IPS-NIHi11 (cell line): ENCODE data around the gene SLC37A2.

Experiments
- DNase-seq: peaks from one replicate; pipeline ENCODE4 v3.0.0; 2012; ENCODE audit warnings: mixed read lengths, low spot score

The SLC37A2 gene

GRCh38 chr11:125111001-125111342 is 47.9 kb downstream of the SLC37A2 start:
- DNase-seq: peak; percentile 18

DNA sequence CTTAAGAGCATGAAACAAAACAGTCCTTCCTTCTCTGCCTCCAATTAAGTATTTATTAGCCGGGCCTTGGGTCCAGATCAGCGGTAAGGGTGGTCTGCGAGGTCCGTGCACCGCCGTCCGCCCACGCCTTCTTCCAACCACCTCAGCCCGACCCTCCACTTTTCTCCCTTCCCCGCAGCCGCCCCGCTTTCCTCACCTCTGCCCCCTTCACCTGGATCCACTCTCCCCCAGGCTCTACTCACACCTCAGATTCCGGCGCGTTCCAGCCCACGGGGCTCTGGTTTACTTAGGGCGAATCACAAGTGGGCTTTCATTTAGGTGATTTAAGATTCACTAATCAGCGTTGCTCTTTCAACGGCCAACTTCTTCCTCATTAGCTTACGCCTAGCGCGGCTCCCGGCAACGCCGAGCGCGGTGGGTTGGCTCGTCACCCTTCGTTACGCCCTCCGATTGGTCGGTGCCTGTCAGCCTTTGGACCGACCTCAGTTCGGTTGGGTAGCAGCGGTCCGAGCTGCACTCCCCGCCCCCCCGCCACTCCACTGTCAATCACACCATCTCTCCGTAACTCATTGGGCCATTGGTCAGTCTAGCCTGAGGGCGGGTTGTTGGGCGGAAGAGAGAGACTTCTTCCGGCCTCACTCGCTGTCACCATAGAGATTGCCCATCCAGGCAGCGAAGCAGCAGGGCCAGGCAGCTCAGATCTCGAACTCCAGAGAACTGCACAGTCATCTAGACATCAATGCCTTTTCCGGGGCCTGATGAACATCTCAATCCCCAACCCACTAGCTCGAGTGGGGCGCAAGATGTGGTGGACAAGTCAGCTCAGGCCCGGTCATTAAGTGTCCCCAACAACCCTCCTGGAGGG is 48.5 kb downstream of the SLC37A2 start, which contains the start of gene TMEM218:
TMEM218 (minus strand) TSS at position 284 of the 865 bp plus-strand sequence. CDS start 9,385 bp downstream, outside the sequence.
- peak; percentile 100 for DNase-seq

GRCh38 chr11:125112208-125112604 is 49.1 kb downstream of the SLC37A2 start:
- no peak for DNase-seq

- DNase-seq: no peak
These were observed 51.4 kb downstream of the SLC37A2 start for GRCh38 chr11:125114518-125114917.

DNA sequence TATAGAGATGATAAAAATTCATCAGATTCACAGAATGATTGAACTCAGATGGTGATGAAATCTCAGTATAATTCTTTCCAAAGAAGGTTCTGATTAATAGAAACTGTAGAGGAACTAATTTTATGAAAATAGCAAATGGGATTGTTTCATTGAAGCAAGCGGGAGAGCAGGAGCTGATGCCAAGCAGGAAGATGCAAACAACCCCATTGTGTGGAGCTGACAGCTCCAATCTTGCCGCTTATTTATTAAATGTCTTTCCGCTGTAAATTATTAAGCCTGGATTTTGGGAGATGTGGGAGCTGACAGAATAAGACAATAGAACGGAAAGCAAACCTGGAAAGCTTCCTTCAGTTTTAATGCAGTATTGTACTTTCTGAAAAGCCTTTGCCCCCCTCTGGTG is 54.3 kb downstream of the SLC37A2 start:
- no peak for DNase-seq

DNA sequence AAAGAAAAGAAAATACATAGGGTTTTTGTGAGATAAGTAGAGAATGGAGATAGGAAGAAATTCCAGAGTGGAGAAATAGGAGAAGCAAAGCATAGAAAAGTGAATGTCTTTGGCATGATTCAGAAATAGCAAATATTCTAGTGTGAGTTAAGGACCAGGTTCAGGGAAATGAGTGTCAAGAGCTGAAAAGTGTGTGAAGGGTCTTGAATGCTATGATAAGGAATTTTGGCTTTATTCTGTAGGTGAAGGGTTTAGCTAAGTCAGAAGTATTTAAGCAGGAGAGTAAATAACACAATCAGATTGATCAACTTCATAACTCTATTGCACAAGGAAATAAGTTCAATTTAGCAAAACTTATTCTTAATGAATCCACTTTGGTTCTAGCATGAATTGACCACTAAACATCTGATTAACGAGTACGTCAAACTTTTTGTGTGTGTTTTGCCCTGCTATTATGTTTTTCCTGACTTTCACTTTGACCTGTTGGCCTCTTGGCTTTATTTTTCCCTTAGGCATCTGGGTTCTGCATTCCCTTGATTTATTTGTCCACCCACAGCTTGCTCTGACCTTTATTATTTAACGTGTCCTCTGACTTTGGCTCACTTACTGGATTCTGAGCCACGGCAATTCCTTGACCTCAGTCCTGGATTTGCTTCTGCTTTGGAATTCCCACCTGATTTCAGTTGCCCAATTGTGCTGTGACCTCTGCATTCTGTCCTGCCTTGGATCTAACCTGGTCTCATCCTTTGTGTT is 60.3 kb downstream of the SLC37A2 start:
- no peak for DNase-seq

GRCh38 chr11:125123947-125124617 is 61.0 kb downstream of the SLC37A2 start:
- DNase-seq: peak; percentile 71

DNA sequence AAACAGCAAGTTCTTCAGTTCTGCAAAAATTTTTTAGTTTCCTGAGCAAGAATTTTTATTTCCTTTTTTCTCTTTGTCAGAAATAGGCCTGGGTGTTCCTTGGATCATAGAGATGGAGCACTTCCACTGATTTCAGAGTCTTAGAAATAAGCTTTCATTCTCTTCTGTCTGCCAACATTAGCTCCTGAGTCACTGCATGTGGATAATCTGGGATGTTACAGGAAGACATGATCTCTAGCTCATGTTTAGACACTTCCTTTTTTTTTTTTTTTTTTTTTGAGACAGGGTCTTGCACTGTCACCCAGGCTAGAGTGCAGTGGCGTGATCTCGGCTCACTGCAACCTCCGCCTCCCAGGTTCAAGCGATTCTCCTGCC is 61.5 kb downstream of the SLC37A2 start:
- DNase-seq: no peak

DNA sequence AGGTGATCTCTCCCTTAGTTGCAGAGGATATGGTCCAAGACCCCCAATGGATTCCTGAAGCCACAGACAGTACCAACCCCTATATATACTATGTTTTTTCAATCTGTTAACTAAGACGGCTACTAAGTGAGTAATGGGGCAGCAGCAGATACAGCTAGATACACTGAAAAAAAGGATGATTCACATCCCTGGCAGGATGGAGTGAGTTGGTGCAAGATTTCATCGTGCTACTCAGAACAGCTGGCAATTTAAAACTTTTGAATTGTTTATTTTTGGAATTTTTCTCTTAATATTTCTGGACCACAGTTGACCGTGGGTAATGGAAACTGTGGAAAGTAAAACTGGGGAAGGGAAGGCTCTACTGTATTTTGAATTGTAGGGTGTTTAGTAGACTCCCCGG is 65.3 kb downstream of the SLC37A2 start:
- no peak for DNase-seq

- no peak for DNase-seq
These were observed 66.3 kb downstream of the SLC37A2 start for GRCh38 chr11:125129316-125129993.

DNA sequence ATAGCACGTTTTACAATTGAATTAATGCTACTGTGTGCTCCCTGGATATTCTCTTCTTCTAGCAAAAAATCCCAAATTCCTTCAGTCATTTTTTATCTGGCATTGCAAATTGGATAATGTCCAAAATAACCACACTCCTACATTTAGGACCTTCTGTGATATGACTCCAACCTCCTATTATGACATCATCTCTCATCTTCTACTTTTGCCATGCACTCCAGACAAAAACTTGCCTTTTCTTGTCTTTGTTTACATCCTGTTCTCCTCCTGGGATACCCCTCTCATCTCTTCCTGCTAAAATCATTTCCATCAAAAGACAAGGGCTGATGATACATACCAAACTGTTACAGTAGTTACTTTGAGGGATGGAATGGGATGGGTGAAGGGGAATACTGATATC is 69.0 kb downstream of the SLC37A2 start:
- no peak for DNase-seq

DNA sequence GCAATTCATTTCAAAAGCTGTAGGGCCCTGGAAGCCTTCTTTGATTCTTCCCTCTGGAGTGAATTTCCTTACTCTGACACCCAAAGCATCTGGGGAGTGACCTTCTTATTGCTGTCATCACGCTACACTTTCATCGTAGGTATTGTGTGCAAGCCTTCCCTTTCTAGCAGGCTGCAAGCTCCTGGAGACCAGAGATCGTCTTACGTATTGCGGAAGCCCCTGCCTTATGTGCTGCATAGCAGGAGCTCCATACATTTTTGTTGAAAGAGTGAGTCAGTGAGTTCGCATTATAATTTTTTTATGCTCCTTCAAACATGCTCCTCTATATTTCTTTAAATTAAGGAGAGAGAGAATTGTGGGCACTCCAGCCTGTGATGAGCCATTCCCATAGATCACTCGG is 69.5 kb downstream of the SLC37A2 start:
- DNase-seq: no peak

GRCh38 chr11:125136001-125136400 is 72.9 kb downstream of the SLC37A2 start:
- DNase-seq: no peak

DNA sequence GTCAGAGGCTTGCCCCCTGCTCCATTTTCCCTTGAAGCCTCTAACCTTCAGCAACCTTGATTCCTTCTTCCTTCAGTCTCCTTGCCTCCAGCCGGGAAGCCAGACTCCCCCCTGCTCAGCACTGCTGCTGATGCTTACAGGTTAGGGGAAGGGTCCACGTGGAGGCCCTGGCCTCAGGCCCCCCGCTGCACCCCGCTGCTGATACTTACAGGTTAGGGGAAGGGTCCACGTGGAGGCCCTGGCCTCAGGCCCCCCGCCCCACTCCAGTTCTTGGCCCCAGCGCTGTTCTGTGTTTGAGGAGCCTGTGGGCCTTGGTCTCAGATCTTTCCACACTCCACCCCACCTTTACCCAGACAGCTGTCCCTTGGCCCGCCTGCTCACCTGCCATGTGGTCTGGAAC is 75.9 kb downstream of the SLC37A2 start:
- no peak for DNase-seq

DNA sequence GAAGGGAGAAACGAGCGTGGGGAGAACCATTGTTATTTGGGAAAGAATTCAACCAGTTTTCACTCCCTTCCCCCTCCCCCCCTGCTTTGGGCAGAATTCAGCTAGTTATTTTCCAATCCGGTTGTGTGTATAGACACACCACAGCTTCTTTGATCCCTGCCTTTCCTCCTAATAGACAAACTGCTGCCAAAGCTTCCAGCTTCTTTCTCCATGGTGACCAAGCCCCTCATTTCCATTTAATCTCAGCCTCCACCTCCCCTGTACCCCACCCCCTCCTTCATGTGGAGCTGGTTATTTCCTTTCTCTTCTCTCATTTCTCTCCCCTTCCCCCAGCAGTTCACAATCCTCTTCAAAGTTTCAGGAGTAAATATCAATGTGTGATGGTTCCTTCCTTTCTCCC is 76.7 kb downstream of the SLC37A2 start:
- DNase-seq: no peak
